HG03565 (cell line): ENCODE results near the gene PPM1G.
"Not testable (repeated sequence)": the region's sequence is repeated elsewhere in the genome, so short reads cannot be mapped to it uniquely, and the experiment has no call there.

Experiments
- ATAC-seq: cut with Tn5 transposase; IDR thresholded peaks from one replicate; pipeline ENCODE4 v1.9.1; 2021; ENCODE audit warnings: mild to moderate bottlenecking, moderate library complexity; ENCODE audit not compliant: unreplicated experiment

The PPM1G gene

GRCh38 chr2:27376151-27376865 is 33.1 kb downstream of the PPM1G start:
- no peak for ATAC-seq

DNA sequence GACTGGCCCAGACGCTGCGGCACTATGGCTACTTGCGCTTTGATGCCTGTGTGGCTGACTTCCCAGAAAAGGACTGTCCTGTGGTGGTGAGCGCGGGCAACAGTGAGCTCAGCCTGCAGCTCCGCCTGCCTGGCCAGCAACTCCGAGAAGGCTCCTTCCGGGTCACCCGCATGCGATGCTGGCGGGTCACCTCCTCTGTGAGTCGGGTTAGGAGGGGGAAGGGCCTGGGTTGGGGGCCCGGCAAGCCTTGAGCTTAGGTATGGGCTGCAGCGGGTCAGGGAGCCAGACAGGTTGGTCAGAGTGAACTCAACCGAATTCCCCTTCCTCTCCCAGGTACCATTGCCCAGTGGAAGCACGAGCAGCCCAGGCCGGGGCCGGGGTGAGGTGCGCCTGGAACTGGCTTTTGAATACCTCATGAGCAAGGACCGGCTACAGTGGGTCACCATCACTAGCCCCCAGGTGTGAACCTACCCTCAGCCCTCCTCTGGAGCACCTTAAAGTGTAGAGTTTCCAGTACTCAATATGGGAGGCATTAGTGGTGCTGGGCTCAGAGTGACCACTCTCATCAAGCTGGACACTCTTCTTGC is 33.8 kb downstream of the PPM1G start:
- no peak for ATAC-seq

GRCh38 chr2:27373567-27373966 is 35.8 kb downstream of the PPM1G start:
- ATAC-seq: no peak

GRCh38 chr2:27372937-27373336 is 36.5 kb downstream of the PPM1G start:
- ATAC-seq: no peak

GRCh38 chr2:27370816-27371620 is 38.4 kb downstream of the PPM1G start:
- ATAC-seq: peak; percentile 13

- peak; percentile 76 for ATAC-seq
Observed at GRCh38 chr2:27370026-27370815, 39.2 kb downstream of the PPM1G start, which contains the start of the genes EIF2B4 and SNX17. Gene EIF2B4 (minus strand): TSS chr2:27370338. CDS start chr2:27370314, 24 bp downstream. Gene SNX17 (plus strand): TSS chr2:27370616. CDS start chr2:27370744, 128 bp downstream.

DNA sequence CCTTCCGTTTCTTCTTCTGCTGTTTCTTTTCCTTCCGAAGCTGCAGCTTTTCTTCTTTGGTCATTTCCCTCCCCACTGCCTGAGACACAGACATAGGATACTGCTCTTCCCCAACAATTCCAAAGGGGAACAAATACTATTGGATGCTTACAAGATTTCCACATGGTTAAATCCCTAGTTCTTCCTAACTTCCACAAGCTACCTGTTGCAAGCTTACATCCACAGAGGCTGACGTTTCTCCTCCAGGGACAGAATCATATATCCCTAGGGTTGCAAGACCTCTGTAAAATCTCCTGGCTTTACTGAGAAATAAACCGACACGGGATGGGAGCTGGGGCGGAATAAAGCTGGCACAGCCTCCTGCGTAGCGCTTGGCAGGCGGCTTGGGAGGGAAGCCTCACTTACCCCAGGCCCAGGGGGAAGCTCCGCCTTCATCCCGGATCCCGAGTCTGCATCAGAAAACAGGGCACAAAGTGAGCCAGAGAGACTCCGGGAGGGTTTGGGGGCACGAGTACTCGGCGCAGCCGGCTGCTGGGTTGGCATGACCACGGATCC is 39.8 kb downstream of the PPM1G start:
- no peak for ATAC-seq

- no peak for ATAC-seq
Observed at GRCh38 chr2:27363933-27364332, 45.5 kb downstream of the PPM1G start.

DNA sequence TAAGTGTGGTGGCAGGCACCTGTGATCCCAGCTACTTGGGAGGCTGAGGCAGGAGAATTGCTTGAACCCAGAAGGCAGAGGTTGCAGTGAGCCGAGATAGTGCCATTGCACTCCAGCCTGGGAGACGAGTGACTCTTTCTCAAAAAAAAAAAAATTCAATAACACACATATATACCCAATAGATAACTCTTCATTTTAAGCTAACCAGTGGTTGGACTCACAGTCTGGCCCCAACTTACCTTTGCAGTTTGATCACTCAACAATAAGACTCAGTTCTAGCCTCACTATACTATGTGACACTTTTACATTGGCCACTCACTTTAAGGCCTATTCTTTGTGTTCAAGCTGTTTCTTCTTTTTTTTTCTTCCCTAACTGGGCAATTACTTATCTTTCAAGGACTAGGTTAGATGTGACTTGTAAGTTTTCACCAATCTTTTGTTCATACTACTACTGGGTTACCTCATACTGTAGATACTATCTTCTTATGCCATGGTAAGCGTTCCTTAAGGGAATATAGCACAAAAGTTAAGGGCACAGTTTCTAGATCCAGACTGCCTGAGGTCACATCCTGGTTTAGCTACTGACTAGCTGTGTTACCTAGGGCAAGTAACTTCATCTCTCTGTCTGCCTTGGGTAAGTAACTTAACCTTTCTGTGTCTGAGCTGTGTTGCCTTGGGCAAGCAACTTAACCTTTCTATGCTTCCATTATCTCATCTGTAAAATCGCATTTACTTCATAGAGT is 46.5 kb downstream of the PPM1G start:
- no peak for ATAC-seq

DNA sequence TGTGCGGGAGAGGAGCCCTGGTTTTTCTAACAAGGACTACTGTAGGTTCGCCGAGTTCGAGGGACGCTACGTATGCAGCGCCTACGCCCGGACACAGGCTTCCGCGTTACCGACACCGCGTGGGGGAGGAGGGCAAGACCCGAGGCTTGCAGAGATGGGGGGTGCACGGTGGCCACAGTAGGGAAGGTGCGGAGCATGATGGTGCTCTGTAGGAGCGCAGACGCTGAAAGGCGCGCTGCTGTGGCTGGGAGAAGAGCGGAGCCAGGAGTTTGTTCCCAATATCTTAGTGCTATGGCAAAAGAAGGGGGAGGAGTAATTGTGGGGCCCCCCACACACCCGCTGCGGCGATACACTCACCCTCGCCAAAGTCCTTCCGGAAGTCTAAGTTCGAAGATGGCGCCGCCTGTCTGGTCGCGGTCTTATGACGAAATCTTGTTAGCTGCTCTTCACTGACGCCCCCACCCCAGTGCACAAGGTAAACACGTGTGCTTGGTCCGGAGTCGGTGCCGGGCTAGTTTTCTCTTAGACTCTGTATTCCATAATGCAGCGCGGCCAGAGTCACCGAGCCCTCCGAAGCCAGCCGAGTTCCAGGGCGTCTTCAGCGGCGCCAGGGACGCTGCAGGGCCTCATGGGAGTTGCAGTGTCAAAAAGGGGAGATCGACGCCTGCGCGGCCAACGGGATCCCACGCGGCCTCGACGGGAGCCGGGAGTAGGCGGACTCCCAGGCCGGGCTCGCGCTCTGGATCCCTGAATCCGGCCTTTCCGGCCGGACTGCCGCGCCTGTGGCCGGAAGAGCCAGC is 52.8 kb downstream of the PPM1G start, which contains the start of gene GTF3C2:
GTF3C2 (minus strand) TSS at position 383 of the 800 bp plus-strand sequence. CDS start 13,210 bp downstream, outside the sequence.
- peak; percentile 65 for ATAC-seq

- ATAC-seq: peak; percentile 25
Observed at GRCh38 chr2:27356056-27356381, 53.4 kb downstream of the PPM1G start.

DNA sequence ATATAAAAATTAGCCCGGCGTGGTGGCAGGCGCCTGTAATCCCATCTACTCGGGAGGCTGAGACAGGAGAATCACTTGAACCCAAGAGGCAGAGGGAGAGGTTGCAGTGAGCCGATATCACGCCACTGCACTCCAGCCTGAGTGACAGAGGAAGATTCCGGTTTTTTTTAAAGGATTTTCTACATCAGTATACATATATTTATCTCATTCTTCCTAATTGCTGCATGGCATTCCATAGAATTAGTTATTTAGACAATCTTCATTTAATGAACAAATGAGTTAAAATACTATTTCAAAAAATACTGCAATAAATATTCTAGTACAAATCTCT is 54.8 kb downstream of the PPM1G start:
- no peak for ATAC-seq

DNA sequence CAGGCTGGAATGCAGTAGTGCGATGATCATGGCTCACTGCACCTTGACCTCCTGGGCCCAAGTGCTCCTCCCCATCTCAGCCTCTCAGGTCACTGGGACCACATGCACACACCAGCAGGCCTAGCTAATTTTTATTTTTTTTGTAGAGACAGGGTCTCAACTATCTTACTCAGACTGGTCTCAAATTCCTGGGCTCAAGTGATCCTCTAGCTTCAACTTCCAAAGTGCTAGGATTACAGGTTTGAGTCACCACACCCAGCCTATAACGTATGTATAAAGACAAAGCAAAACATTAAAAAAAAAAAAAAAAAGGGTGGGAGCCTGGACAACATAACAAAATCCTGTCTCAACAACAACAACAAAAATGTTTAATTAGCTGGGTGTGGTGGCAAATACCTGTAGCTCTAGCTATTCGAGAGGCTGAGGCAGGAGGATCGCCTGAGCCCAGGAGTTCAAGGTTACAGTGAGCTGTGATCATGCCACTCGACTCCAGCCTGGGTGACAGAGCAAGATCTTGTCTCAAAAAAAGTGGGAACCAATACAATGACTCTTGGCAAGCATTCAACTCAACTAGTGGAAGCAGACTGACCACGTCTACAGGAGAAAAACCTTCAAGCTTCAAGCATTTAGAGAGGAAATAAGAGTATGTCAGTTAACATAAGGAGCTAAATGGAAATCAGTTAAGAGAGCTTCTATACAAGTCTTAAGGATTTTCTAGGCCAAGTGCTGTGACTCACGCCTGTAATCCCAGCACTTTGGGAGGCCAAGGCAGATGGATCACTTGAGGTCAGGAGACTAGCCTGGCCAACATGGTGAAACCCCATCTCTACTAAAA is 55.4 kb downstream of the PPM1G start:
- ATAC-seq: no peak

DNA sequence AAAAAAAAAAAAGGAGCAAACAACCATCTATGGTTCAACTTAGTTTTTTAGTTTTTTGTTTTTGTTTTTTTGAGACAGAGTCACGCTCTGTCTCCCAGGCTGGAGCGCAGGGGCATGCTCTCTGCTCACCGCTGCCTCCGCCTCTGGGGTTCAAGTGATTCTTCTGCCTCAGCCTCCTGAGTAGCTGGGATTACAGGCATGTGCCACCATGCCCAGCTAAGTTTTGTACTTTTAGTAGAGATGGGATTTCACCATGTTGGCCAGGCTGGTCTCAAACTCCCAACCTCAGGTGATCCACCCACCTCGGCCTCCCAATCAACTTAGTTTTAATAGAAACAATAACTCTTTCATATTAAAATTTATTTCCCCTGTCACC is 56.0 kb downstream of the PPM1G start:
- ATAC-seq: not testable (repeated sequence)

- ATAC-seq: no peak
Observed at GRCh38 chr2:27351802-27352598, 57.4 kb downstream of the PPM1G start.

DNA sequence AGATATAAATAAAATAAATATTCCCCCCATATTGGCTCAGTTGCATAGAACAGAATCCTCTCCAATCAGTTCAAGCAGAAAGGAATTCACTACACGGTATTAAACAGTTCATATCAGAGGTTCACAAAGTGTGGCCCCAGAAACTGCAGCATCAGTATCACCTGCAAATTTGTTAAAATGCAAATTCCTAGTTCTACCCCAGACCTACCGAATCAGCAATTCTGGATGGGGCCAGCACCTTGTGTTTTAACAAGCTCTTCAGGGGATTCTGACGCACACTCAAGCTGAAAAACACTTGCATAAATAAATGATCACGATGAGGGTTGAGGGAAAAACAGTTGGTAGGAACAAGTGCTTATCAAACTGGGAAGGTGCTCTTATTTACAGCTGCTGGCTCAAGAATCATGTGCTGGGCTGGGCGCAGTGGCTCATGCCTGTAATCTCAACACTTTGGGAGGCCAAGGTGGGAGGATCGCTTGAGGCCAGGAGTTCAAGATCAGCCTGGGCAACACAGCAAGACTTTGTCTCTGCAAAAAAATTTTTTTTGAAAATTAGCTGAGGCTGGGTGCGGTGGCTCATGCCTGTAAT is 59.2 kb downstream of the PPM1G start:
- ATAC-seq: no peak

DNA sequence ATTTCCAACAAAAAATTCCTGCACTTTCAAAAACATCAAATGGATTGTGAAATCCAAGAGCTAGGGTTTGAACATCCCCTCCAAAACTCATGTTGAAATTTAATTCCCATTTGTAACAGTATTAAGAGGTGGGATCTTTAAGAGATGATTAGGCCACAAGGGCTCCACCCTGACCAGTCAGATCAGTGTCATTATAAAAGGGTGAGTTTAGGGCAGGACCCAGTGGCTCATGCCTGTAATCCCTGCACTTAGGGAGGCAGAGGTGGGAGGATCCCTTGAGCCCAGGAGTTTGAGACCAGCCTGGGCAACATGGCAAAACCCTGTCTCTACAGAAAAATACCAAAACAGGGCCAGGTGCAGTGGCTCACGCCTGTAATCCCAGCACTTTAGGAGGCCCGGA is 61.8 kb downstream of the PPM1G start:
- ATAC-seq: no peak
